HCT116 (cell line): ENCODE measurements around the gene TRIM23. TPM values are rescaled to one million over a fixed set of nuclear protein-coding genes. Genes with fewer than 3 reads are reported as not detected.

ENCODE experiments used
- ATAC-seq: fragments of 200-7000 bp; cut with Tn5 transposase; 2 replicates; pipeline ENCODE4 v1.9.1; 2020; ENCODE audit warnings: mild to moderate bottlenecking, moderate library complexity
- BruUV-seq: library from RNA; stranded (reverse); fragments of 400-500 nt; replicated peaks from 2 replicates; lab custom pipeline; 2021; lab: Mats Ljungman, UMichigan
- CTCF ChIA-PET: fragments of 300-600 bp; sonication (Branson Sonifier 250); formaldehyde crosslinking; loops from one replicate; lab custom pipeline; 2021; ENCODE audit warnings: antibody characterized with exemption; lab: Charles Lee
- POLR2A ChIA-PET: fragments of 300-600, 350-600 bp; sonication (Branson Sonifier 250); formaldehyde crosslinking; loops from one replicate; lab custom pipeline; 2021; ENCODE audit warnings: antibody characterized with exemption; lab: Charles Lee
- RAD21 ChIA-PET, 2 experiments: fragments of 300-600 bp; sonication (Branson Sonifier 250); formaldehyde crosslinking; loops; one replicate each; lab custom pipeline; 2023; ENCODE audit warnings: low total read pairs in 2 of 2; ENCODE audit not compliant: uncharacterized antibody in 2 of 2, unreplicated experiment in 2 of 2, low non-redundant PET in 1 of 2; lab: Charles Lee
- DNase-seq: peaks from one replicate; pipeline ENCODE4 v3.0.0-alpha.2; 2010; ENCODE audit warnings: low read depth, low spot score
- H2AFZ ChIP-seq: fragments of 200-600 bp; shearing (Covaris generic), sonication (generic); 2 replicates; pipeline ENCODE4 v1.6.1; 2017; ENCODE audit warnings: low read depth, mixed run types, mixed read lengths, antibody characterized with exemption, low read length; ENCODE audit not compliant: poor library complexity, severe bottlenecking
- H3K27ac ChIP-seq: 2 replicates; pipeline ENCODE4 v1.5.1; 2012; ENCODE audit warnings: low read depth, low read length
- H3K27me3 ChIP-seq: fragments of 200-600 bp; sonication (generic); 2 replicates; pipeline ENCODE4 v1.6.1; 2016; ENCODE audit warnings: mixed run types, low read length, mixed read lengths; ENCODE audit not compliant: insufficient read depth
- H3K36me3 ChIP-seq, 2 experiments: fragments of 200-500 bp in 1 of 2; fragments of 200-600 bp in 1 of 2; sonication (Bioruptor generic) in 1 of 2; sonication (generic) in 1 of 2; 2 replicates each; pipeline versions ENCODE4 v1.5.1 to v1.6.1; 2014 to 2016; ENCODE audit warnings: low read length in 2 of 2, inconsistent platforms in 1 of 2, mixed read lengths in 1 of 2, mixed run types in 1 of 2; ENCODE audit not compliant: insufficient read depth in 2 of 2, control insufficient read depth in 1 of 2
- H3K4me1 ChIP-seq, 2 experiments: fragments of 200-600 bp in 1 of 2; sonication (generic) in 1 of 2; 2 replicates each; pipeline versions ENCODE4 v1.5.1 to v1.6.1; 2012 to 2017; ENCODE audit warnings: low read length in 2 of 2, inconsistent platforms in 1 of 2, mild to moderate bottlenecking in 1 of 2, mixed read lengths in 1 of 2, mixed run types in 1 of 2, moderate library complexity in 1 of 2; ENCODE audit not compliant: insufficient read depth in 2 of 2, control insufficient read depth in 1 of 2
- H3K4me2 ChIP-seq: fragments of 200-600 bp; sonication (generic); 2 replicates; pipeline ENCODE4 v1.6.1; 2017; ENCODE audit warnings: mixed run types, low read length, mixed read lengths
- H3K4me3 ChIP-seq, 2 experiments: fragments of 200-600 bp in 1 of 2; sonication (generic) in 1 of 2; replicated peaks in 1 of 2; 2 replicates each; pipeline ENCODE4 v1.5.1; 2011 to 2016; ENCODE audit warnings: low read length in 2 of 2, control low read depth in 1 of 2, low read depth in 1 of 2, mild to moderate bottlenecking in 1 of 2, mixed read lengths in 1 of 2, mixed run types in 1 of 2
- H3K79me2 ChIP-seq: fragments of 200-600 bp; sonication (generic); 2 replicates; pipeline ENCODE4 v1.6.1; 2017; ENCODE audit warnings: mild to moderate bottlenecking, mixed run types, low read length, moderate library complexity, mixed read lengths; ENCODE audit not compliant: insufficient read depth
- H3K9ac ChIP-seq: fragments of 200-600 bp; sonication (generic); 2 replicates; pipeline ENCODE4 v1.6.1; 2016; ENCODE audit warnings: low read length, mixed read lengths
- H3K9me2 ChIP-seq: fragments of 200-600 bp; sonication (generic), shearing (Covaris generic); 2 replicates; pipeline ENCODE4 v1.6.1; 2017; ENCODE audit warnings: mixed run types, mild to moderate bottlenecking, moderate library complexity; ENCODE audit not compliant: insufficient read depth
- H3K9me3 ChIP-seq, 2 experiments: fragments of 200-500 bp in 1 of 2; fragments of 200-600 bp in 1 of 2; sonication (Bioruptor generic) in 1 of 2; sonication (generic) in 1 of 2; 2 replicates each; pipeline ENCODE4 v1.6.1; 2014 to 2017; ENCODE audit warnings: low read length in 2 of 2, mixed read lengths in 2 of 2, inconsistent platforms in 1 of 2, low read depth in 1 of 2, mild to moderate bottlenecking in 1 of 2, mixed run types in 1 of 2, moderate library complexity in 1 of 2; ENCODE audit not compliant: control insufficient read depth in 1 of 2, insufficient read depth in 1 of 2
- H4K20me1 ChIP-seq: fragments of 200-600 bp; sonication (generic), shearing (Covaris generic); 2 replicates; pipeline ENCODE4 v1.6.1; 2017; ENCODE audit warnings: mixed run types, mild to moderate bottlenecking, moderate library complexity; ENCODE audit not compliant: insufficient read depth
- ELF1 ChIP-seq: IDR thresholded peaks from 2 replicates; pipeline ENCODE4 v1.6.1; 2012; ENCODE audit warnings: low read depth, borderline replicate concordance
- EZH2 ChIP-seq: fragments of 200-600 bp; sonication (generic); IDR thresholded peaks from 2 replicates; pipeline ENCODE4 v1.6.1; 2017; ENCODE audit warnings: antibody characterized with exemption, mixed run types
- SP1 ChIP-seq: IDR thresholded peaks from 2 replicates; pipeline ENCODE4 v1.6.1; 2012; ENCODE audit warnings: low read depth
- ZNF274 ChIP-seq: fragments of 200-500 bp; sonication (Bioruptor generic); IDR thresholded peaks from 2 replicates; pipeline ENCODE4 v1.6.1; 2014; ENCODE audit warnings: mild to moderate bottlenecking, low read depth, low read length, inconsistent platforms
- intact Hi-C: fragments of 100-400 bp; cut with micrococcal nuclease; formaldehyde crosslinking; loops from 2 replicates; pipeline ENCODE4 v1.10.0; 2022
- total RNA-seq: library from RNA; stranded (reverse); gene quantifications from one replicate; pipeline ENCODE4 v1.2.1, GENCODE V29; 2021; ENCODE audit not compliant: unreplicated experiment

TRIM23 gene
- total RNA-seq, 1 experiment from 2014 or later: 12.2 TPM

DNA sequence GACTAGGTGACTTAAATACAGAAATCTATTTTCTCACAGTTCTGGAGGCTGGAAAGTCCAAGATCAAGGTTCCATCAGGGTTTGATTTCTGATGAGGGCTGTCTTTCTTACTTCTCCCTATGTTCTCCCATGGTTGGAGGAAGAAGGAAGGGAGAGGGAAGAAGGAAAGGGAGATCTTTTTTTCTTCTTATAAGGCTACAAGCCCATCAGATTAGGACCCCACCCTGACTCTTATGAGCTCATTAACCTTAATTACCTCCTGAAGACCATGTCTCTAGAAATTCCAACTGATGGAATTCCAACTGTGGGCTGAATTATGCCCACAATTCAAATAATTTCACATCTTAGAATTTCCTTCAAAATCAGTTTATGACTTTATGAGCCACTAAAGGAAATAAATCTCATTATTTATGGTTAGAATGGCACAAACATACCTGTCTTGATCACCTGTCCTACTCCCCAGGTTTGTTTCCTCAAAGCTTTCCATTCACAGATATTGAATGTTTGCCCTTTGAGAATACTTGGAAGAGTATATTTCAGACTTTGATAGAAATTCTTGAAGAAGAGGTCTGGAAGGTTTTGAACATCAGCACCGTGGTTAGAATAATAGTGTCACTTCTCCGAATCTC is 53.4 kb downstream of the TRIM23 start:
- POLR2A ChIA-PET: no interaction called here
- intact Hi-C loops: no loop called here
- Histone ChIP-seq H3K9me3 (no peaks in the 10 kb centered on the region), H4K20me1 (no peaks in the 10 kb centered on the region), H3K27me3 (no peaks in the 10 kb centered on the region), H3K9ac (no peak overlapping the region), H3K4me2 (no peak overlapping the region), H3K36me3 (peaks cover 9 to 11% of the 10 kb centered on the region in 2 experiments), H3K27ac (no peak overlapping the region), H3K4me3 (no peak overlapping the region), H3K9me2 (no peaks in the 10 kb centered on the region), H3K4me1 (no peaks in the 10 kb centered on the region), H2AFZ (no peak overlapping the region), H3K79me2 (peaks cover 20% of the 10 kb centered on the region)
- RAD21 ChIA-PET: no interaction called here
- DNase-seq (no peak), ATAC-seq (no peak)
- BruUV-seq: no TSS peak
- TF ChIP-seq SP1 (no peak), EZH2 (no peak), ELF1 (no peak)
- CTCF ChIA-PET: no interaction called here

DNA sequence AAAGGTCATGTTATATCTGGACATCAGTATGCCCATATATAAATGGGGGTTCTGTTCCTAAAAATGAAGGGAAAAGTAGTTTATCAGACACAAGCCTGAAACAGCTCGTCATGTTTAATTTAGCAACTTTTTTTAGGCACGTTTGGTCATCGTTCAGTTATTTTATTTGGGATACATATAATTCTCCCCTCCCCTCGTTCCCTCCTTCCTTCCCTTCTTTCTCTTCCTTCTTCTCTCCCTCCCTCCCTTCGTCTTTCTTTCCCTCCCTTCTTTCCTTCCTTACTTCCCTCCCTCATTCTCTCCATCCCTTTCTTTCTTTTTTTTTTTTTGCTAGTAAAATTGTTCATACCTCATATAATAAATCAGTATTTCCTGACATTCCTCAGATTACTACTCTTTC is 57.6 kb downstream of the TRIM23 start:
- RAD21 ChIA-PET: no interaction called here

More for the DNA sequence above, 57.6 kb downstream of the TRIM23 start:
- no TSS peak for BruUV-seq
- no peak overlapping the region for H2AFZ ChIP-seq
- peaks cover 1 to 5% of the 10 kb centered on the region in 2 experiments; a peak in 1 of 4 replicates for H3K36me3 ChIP-seq
- H3K4me2 ChIP-seq: no peak overlapping the region
- no peaks in the 10 kb centered on the region for H3K27me3 ChIP-seq
- no peak for TF ChIP-seq ZNF274
- TF ChIP-seq, all 23 proteins: peak for 0
- ATAC-seq: no peak
- H3K9ac ChIP-seq: no peak overlapping the region
- H4K20me1 ChIP-seq: no peaks in the 10 kb centered on the region
- no peak for DNase-seq
- H3K4me1 ChIP-seq: peaks cover 12 to 14% of the 10 kb centered on the region in 2 experiments; a peak in 3 of 4 replicates
- peaks cover 52% of the 10 kb centered on the region for H3K79me2 ChIP-seq
- H3K4me3 ChIP-seq: no peak overlapping the region
- H3K27ac ChIP-seq: no peak overlapping the region
- POLR2A ChIA-PET: no interaction called here
- CTCF ChIA-PET: no interaction called here
- intact Hi-C loops: no loop called here
- no peaks in the 10 kb centered on the region for H3K9me3 ChIP-seq
- no peaks in the 10 kb centered on the region for H3K9me2 ChIP-seq
